B cell (primary cell): ENCODE measurements around the gene ITSN1. TPM values are rescaled to one million over a fixed set of nuclear protein-coding genes. Genes with fewer than 3 reads are reported as not detected.

ENCODE experiments used
- ATAC-seq: fragments of 200-7000 bp; cut with Tn5 transposase; one replicate; pipeline ENCODE4 v1.10.0; 2021; ENCODE audit warnings: low read depth, mild to moderate bottlenecking, moderate number of reproducible peaks, moderate library complexity
- CTCF ChIA-PET: fragments of 350-600 bp; sonication (Branson Sonifier 250); formaldehyde crosslinking; loops from one replicate; lab custom pipeline; 2021; ENCODE audit warnings: antibody characterized with exemption, inconsistent platforms; lab: Charles Lee
- POLR2A ChIA-PET: fragments of 350-600 bp; sonication (Branson Sonifier 250); formaldehyde crosslinking; loops from one replicate; lab custom pipeline; 2021; ENCODE audit warnings: antibody characterized with exemption; lab: Charles Lee
- DNase-seq: peaks from one replicate; pipeline ENCODE4 v3.0.0; 2013
- H2AFZ ChIP-seq: 2 replicates; pipeline ENCODE4 v1.6.1; 2012; ENCODE audit warnings: mild to moderate bottlenecking, low read depth, low read length; ENCODE audit not compliant: insufficient read depth, poor library complexity, severe bottlenecking
- H3K27ac ChIP-seq, 2 donors: 1 replicate in 1 of 2; 2 replicates in 1 of 2; pipeline ENCODE4 v1.5.1; 2012 to 2013; ENCODE audit warnings: low read length in 2 of 2, mild to moderate bottlenecking in 2 of 2, moderate library complexity in 1 of 2
- H3K27me3 ChIP-seq, 4 experiments: fragments of 200-600 bp in 1 of 4; sonication (generic) in 1 of 4; replicated peaks in 1 of 4; 1 replicate in 2 of 4; 2 replicates in 2 of 4; pipeline versions ENCODE4 v1.6.1 to v1.7.0; 2013 to 2016; ENCODE audit warnings: low read length in 3 of 4, mild to moderate bottlenecking in 2 of 4, mixed read lengths in 1 of 4, moderate library complexity in 1 of 4; ENCODE audit not compliant: insufficient read depth in 4 of 4, control insufficient read depth in 3 of 4; ENCODE audit errors: control extremely low read depth in 1 of 4
- H3K36me3 ChIP-seq, 2 experiments: replicated peaks in 1 of 2; 1 replicate in 1 of 2; 2 replicates in 1 of 2; pipeline versions ENCODE4 v1.6.1 to v1.7.1; 2013; ENCODE audit warnings: low read length in 1 of 2; ENCODE audit not compliant: insufficient read depth in 2 of 2, control insufficient read depth in 1 of 2; ENCODE audit errors: control extremely low read depth in 1 of 2, extremely low read depth in 1 of 2
- H3K4me1 ChIP-seq, 2 donors: fragments of 200-600 bp in 1 of 2; sonication (generic) in 1 of 2; 1 replicate in 1 of 2; 2 replicates in 1 of 2; pipeline versions ENCODE4 v1.5.1 to v1.6.1; 2013 to 2017; ENCODE audit warnings: low read length in 2 of 2; ENCODE audit not compliant: control insufficient read depth in 2 of 2, insufficient read depth in 2 of 2
- H3K4me2 ChIP-seq: replicated peaks from 2 replicates; pipeline ENCODE3; 2012; ENCODE audit warnings: mild to moderate bottlenecking, low read depth, low read length; ENCODE audit not compliant: poor library complexity, severe bottlenecking
- H3K4me3 ChIP-seq, 5 experiments: fragments of 200-600 bp in 1 of 5; sonication (generic) in 1 of 5; 1 replicate in 3 of 5; 2 replicates in 2 of 5; pipeline versions ENCODE4 v1.5.1 to v1.7.0; 2011 to 2016; ENCODE audit warnings: low read length in 4 of 5, mild to moderate bottlenecking in 4 of 5, low read depth in 2 of 5, control low read depth in 1 of 5, moderate library complexity in 1 of 5; ENCODE audit not compliant: insufficient read depth in 1 of 5; ENCODE audit errors: control extremely low read depth in 1 of 5, extremely low read depth in 1 of 5
- H3K79me2 ChIP-seq: fragments of 200-600 bp; sonication (generic); one replicate; pipeline ENCODE4 v1.6.0; 2016; ENCODE audit warnings: low read length; ENCODE audit not compliant: control insufficient read depth, insufficient read depth
- H3K9ac ChIP-seq: fragments of 200-600 bp; sonication (generic); 2 replicates; pipeline ENCODE4 v1.6.1; 2017; ENCODE audit warnings: mild to moderate bottlenecking, low read length, moderate library complexity
- H3K9me3 ChIP-seq, 3 donors: one replicate each; pipeline versions ENCODE4 v1.6.1 to v1.7.1; 2013; ENCODE audit warnings: low read length in 2 of 3; ENCODE audit not compliant: control insufficient read depth in 2 of 3, insufficient read depth in 1 of 3; ENCODE audit errors: control extremely low read depth in 1 of 3
- H4K20me1 ChIP-seq: 2 replicates; pipeline ENCODE4 v1.6.0; 2012; ENCODE audit warnings: mild to moderate bottlenecking, low read length; ENCODE audit not compliant: insufficient read depth, control insufficient read depth, poor library complexity, severe bottlenecking
- H3K27ac Mint-ChIP-seq: one replicate; pipeline ENCODE4 v1.8.0; 2021; ENCODE audit warnings: mixed read lengths
- H3K27me3 Mint-ChIP-seq: one replicate; pipeline ENCODE4 v1.8.0; 2021; ENCODE audit warnings: mixed read lengths
- H3K4me1 Mint-ChIP-seq: one replicate; pipeline ENCODE4 v1.8.0; 2021; ENCODE audit warnings: mixed read lengths
- H3K4me3 Mint-ChIP-seq: one replicate; pipeline ENCODE4 v1.8.0; 2021; ENCODE audit warnings: mixed read lengths
- H3K9me3 Mint-ChIP-seq: one replicate; pipeline ENCODE4 v1.8.0; 2022; ENCODE audit warnings: mixed read lengths; ENCODE audit not compliant: insufficient read depth
- CTCF ChIP-seq: fragments of 200-600 bp; IDR thresholded peaks from one replicate; pipeline ENCODE4 v1.8.0; 2022; ENCODE audit warnings: antibody characterized with exemption, mild to moderate bottlenecking
- EZH2 ChIP-seq: IDR thresholded peaks from 2 replicates; pipeline ENCODE4 v1.6.1; 2012; ENCODE audit warnings: borderline replicate concordance, low read depth, mild to moderate bottlenecking, moderate library complexity, low read length; ENCODE audit not compliant: insufficient read depth, poor library complexity, severe bottlenecking
- WGBS: methylation state at CpG from one replicate; pipeline ENCODE4 v1.1.5; 2013; ENCODE audit warnings: missing lambda C conversion rate; ENCODE audit not compliant: insufficient coverage; 5-methylcytosine and 5-hydroxymethylcytosine counted together
- intact Hi-C: fragments of 100-400 bp; cut with micrococcal nuclease; formaldehyde crosslinking; loops from one replicate; pipeline ENCODE4 v1.10.0; 2022
- polyA plus RNA-seq: library from polyadenylated mRNA; depleted of rRNA; stranded (reverse); fragments of >200 nt; gene quantifications from 2 replicates; pipeline ENCODE4 v1.2.3, GENCODE V29; 2012
- total RNA-seq, 2 donors: library from RNA; stranded (reverse); fragments of 120-200 nt in 1 of 2; gene quantifications; 1 replicate in 1 of 2; 2 replicates in 1 of 2; pipeline versions ENCODE4 v1.2.3 to v1.2.4, GENCODE V29; 2013 to 2022

ITSN1 gene
- total and polyA plus RNA-seq, 2 donors (not counting 1 experiment from before 2014, with no cell fraction given) = 0.31 to 2.4 TPM

GRCh38 chr21:33850401-33850800 lies 208.1 kb downstream of the ITSN1 start:
- CTCF ChIA-PET = no interaction called here
- POLR2A ChIA-PET = no interaction called here
- H3K27me3 ChIP-seq = peaks cover 0 to 2% (median 0%) of the 10 kb centered on the region in 4 experiments
- H3K9ac ChIP-seq = no peak overlapping the region
- H4K20me1 ChIP-seq = no peaks in the 10 kb centered on the region
- no peak overlapping the region for H3K4me2 ChIP-seq
- ATAC-seq (no peak), DNase-seq (no peak)
- WGBS = 96% methylated on average over 5 of the region's 11 CpGs
- no peak overlapping the region for H3K4me3 ChIP-seq
- Mint-ChIP-seq H3K4me1 (peaks cover 9% of the 10 kb centered on the region), H3K4me3 (no peak overlapping the region), H3K27me3 (peaks cover 3% of the 10 kb centered on the region), H3K9me3 (no peaks in the 10 kb centered on the region), H3K27ac (no peak overlapping the region)
- intact Hi-C loops = no loop called here
- H3K36me3 ChIP-seq = no peaks in the 10 kb centered on the region
- H3K9me3 ChIP-seq = peaks cover 0 to 12% (median 0%) of the 10 kb centered on the region in 3 donors
- H3K27ac ChIP-seq = no peak overlapping the region
- H2AFZ ChIP-seq = no peak overlapping the region
- TF ChIP-seq EZH2 (no peak), CTCF (no peak)
- no peaks in the 10 kb centered on the region for H3K4me1 ChIP-seq
- no peaks in the 10 kb centered on the region for H3K79me2 ChIP-seq

GRCh38 chr21:33850985-33851384 lies 208.7 kb downstream of the ITSN1 start:
- Mint-ChIP-seq H3K27ac (no peak overlapping the region), H3K27me3 (peaks cover 4% of the 10 kb centered on the region), H3K4me3 (no peak overlapping the region), H3K4me1 (peaks cover 9% of the 10 kb centered on the region), H3K9me3 (no peaks in the 10 kb centered on the region)
- Histone ChIP-seq H3K79me2 (no peaks in the 10 kb centered on the region), H4K20me1 (no peaks in the 10 kb centered on the region), H3K4me3 (no peak overlapping the region), H3K9ac (no peak overlapping the region), H3K4me1 (no peaks in the 10 kb centered on the region), H2AFZ (no peak overlapping the region), H3K4me2 (no peak overlapping the region), H3K27ac (no peak overlapping the region), H3K36me3 (no peaks in the 10 kb centered on the region), H3K27me3 (peaks cover 0 to 2% (median 0%) of the 10 kb centered on the region in 4 experiments), H3K9me3 (peaks cover 0 to 7% (median 0%) of the 10 kb centered on the region in 3 donors)
- POLR2A ChIA-PET = no interaction called here
- DNase-seq (no peak), ATAC-seq (no peak)
- intact Hi-C loops = no loop called here
- 87% methylated on average over 9 of the region's 9 CpGs for WGBS
- TF ChIP-seq EZH2 (no peak), CTCF (no peak)
- CTCF ChIA-PET = no interaction called here
